GM21717 (cell line): ENCODE results near the gene WDR43.

ENCODE experiments used
- ATAC-seq: cut with Tn5 transposase; IDR thresholded peaks from one replicate; pipeline ENCODE4 v1.9.1; 2021; ENCODE audit warnings: mild to moderate bottlenecking, moderate library complexity; ENCODE audit not compliant: unreplicated experiment

WDR43 gene

DNA sequence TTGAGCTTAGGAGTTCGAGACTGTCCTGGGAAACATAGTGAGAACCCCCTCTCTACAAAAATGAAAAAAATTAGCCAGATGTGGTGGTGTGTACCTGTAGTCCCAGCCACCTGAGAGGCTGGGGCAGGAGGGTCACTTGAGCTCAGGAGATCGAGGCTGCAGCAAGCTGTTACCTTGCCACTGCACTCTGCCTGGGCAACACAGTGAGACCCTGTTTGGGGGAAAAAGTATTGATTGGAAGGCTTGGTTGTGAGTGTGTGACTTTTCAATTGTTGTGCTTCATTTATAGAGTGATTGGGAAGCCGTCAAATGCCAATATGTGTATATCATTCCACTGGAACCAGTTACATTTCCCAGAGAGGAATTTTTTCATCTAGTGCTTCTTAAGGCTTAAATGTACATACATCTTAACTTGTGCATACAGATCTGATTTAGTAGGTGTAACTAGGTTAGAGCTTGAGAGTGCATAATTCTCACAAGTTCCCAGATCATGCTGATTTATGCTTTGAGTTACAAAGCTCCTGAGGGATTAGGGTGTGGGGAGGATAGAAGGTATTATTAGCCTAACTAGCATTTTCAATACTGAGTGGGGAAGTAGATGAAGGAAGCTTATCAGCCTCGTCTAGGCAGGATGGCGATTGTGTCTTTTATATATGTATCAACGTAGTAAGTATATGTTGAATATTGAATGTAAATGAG, 15.3 kb downstream of the WDR43 start:
- no peak for ATAC-seq

DNA sequence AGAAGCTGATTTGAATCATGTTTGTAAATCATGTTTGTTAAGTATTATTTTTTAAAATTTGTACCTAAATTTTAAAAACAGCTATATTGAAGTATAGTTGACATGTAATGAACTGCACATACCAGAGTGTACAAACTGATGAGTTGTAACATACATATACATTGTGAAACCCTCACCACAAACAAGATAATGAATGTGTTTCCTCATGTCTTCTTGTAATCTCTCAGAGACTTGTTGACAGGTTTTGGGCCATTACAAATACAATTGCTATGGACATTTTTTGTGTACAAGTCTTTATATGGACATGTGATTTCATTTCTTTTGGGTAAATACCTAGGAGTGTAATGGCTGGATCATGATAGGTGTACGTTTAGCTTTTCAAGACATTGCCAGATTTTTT, 21.5 kb downstream of the WDR43 start:
- no peak for ATAC-seq

DNA sequence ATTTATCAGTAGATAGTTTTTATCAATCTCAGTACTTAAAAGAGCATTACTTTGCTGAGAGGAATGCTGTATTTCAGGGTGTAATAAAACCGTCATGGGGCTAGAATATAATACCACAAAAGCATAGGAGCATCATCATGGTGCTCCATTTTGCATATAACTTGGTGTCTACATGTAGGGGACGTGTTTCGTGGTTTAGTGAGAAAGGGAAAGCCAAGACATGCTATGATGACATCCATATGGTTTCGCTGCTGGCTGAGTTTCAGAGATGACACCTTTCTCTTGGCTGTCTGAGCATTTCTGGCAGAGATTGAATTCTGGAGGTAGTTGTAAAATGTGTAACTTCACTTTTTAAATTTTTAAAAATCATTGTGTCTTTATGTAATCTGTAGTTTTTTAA, 32.4 kb downstream of the WDR43 start:
- no peak for ATAC-seq

DNA sequence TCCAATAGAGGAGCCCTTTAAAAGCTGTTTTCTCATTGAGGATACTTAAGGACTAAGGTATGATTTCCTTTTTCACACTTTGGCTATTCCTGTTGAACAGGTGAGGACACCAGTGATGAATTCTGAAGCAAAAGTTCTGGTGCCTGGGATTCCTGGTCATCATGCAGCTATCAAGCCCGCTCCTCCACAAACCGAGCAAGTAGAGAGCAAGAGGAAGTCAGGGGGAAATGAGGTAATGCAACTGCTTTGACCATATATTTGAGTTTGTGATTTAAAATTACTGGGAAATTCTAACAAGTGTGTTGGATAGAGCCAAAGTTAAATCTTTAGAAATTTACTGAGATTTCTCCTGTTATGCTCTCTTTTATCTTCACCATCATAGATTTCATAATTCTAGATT, 33.0 kb downstream of the WDR43 start:
- ATAC-seq = no peak

DNA sequence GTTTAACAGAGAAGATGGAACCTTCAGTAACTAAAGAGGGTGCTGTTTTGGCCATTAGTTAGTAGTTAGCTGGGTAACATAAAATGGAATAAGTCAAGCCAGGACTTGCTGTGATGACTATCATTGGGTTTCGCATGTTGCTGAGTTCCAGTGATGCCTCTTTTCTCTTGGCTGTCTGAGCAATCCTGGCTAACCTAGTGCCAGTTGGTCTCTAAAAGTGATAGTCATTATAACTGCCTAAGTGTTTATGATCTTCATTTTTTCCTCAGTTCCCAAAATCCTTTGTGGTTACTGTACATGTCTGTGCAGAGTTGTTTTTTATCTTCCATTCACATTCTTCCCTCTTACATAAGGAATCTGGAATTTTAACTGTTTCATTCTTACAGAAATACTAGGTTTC, 33.4 kb downstream of the WDR43 start:
- ATAC-seq = no peak

DNA sequence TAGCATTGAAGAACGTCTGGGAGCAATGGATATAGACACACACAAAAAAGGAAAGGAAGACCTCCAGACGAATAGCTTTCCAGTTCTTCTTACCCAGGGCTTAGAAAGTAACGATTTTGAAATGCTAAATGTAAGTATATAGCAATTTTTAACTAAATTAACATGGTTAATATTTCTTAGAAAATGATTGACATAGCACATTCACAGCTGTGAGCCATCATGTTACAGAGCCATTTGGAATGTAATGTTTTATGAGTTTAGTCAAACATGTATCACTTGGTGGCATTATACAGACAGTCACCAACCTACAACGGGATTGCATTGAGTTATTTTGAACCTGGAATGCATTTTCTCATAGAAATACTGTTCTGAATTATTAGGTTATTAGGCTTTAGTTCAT, 35.1 kb downstream of the WDR43 start:
- ATAC-seq = no peak

DNA sequence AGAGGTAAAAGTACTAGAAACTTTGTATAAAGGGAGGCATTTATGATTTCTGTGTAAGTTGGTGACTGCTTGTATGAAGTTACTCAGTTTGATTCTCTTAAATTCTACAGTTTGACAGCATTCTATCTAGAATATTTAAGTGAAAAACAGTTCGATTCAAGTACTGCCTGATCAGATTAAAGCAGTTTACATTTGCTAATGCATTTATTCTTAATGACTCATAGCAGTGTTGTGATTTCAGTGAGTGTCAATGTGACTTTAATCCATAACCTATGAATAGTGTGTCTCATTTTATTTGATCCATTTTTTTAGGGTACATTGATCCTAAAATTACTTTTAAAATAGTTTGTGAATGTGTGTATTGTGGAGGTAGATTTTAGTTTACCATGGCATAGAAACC, 35.7 kb downstream of the WDR43 start:
- ATAC-seq = no peak

DNA sequence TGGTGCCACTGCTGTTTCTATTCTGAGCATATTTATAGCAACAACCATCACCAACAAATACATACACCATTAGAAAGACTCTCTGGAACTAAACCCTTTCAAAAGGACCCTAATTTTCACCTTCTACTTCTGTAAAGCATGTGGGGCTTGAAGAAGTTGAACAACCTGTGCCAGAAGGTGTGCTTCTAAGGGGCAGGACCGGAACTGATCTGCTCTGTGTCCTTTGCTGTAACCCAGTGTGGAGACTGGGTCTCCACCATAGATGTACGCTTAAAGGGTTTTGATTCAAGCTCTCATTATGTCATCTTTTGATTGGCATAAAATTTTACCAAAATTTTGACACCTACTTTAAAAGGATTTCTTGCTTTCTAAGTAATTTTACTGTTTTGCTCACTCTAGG, 40.3 kb downstream of the WDR43 start:
- no peak for ATAC-seq

DNA sequence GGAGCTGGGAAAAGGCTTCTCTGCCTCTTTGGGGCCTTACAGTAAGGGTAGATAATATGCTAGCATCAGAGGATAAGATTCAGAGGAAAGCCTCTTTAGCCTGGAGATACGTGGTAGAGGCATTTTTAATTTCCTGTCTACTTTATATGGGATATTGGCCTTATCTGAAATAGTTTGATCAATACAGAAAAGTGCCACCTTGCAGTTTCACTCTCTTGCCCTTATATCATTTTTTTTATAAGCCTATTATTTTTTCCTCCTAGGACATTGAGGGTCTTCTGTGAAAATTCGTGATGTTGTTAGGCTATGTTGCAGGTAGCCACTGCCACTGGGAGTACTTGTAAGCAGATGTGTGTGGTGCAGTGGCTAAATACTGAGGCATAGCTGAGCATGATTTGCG, 46.5 kb downstream of the WDR43 start:
- no peak for ATAC-seq

DNA sequence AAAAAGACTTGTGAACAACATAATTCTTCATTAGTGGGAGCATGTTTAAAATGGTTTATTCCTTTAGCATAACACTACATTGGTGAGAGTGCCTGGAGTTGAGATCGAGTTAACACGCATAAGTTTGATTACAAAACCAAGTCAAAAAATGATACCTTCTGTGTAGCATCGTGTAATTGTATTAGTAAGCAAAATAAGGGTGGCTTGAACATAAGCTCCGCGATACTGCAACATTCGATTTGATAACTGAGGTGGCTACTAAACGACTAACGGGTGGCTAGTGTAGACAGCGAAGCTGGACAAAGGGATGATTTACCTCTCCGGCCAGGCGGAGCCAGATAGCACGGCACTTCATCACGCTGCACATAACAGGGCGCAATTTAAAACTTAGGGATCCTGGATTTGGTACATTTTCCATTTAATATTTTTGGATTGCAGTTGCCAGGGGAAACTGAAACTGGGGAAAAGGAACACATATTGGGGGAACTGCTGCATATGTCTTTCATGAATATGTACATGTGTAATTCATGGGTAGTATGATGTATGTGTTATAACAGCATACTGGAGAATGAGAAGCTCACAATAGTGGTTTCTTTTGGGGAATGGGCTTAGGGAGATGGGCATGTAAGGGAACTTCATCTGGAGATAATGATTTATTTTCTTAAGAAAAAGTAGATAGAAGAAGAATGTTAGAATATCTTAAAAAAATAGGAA, 50.2 kb downstream of the WDR43 start:
- no peak for ATAC-seq

DNA sequence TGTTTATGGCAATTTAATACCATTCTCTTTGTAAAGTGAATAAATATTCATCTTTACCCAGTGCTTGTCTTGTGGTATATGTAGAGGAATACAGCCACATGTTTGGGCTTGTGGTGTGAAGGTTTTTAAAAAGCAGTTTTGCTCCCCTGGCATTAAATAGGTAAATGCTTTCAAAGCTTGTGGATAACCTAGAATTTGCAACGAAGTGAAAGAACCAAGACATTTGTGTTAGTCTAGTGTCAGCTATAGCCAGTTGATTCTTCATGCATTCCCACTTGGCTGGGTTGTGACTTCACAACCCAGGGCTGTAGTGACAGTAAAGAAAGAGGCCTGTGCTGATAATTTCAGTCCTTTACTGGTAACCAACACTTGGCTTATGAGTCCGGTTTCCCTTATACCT, 53.7 kb downstream of the WDR43 start:
- ATAC-seq = no peak

DNA sequence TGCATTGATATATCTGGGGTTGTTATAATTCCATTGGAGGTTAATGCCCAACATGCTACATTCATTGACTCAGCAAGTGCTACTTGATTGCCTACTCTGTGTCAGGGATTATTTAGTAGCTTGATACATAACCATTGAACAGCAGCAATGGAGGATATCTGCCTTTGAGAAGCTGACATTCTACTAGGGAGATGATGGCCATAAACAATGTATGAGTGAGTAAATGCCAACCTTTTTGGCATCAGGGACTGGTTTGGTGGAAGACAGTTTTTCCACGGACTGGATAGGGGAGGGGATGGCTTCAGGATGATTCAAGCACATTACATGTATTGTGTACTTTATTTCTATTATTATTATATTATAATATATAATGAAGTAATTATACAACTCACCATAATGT, 54.7 kb downstream of the WDR43 start:
- no peak for ATAC-seq

DNA sequence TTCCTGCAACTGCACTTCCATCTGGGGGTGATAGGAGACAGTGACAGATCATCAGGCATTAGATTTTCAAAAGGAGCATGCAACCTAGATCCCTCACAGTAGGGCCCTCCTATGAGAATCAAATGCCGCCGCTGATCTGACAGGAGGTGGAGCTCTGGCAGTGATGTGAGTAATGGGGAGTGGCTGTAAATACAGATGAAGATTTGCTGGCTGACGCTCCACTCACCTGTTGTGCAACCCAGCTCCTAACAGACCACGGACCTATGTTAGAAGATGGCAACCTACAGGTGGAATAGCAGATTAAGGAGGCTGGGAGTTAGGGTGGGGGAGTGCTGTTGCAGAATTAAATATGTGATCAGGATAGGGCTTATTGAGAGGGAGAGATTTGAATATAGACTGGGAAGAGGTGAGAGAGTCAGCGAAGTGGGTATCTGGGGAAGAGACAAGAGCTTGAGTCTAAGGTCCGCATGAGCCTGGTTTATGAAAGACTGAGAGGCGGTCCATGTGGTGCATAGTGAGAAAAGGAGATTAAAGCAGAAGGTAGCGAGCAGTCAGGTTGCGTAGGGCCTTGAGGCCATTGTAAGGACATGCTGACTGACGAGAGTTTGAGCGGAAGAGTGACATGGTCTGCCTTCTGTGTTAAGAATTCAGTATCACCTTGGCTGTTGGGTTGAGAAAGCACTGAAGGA, 55.3 kb downstream of the WDR43 start:
- no peak for ATAC-seq

DNA sequence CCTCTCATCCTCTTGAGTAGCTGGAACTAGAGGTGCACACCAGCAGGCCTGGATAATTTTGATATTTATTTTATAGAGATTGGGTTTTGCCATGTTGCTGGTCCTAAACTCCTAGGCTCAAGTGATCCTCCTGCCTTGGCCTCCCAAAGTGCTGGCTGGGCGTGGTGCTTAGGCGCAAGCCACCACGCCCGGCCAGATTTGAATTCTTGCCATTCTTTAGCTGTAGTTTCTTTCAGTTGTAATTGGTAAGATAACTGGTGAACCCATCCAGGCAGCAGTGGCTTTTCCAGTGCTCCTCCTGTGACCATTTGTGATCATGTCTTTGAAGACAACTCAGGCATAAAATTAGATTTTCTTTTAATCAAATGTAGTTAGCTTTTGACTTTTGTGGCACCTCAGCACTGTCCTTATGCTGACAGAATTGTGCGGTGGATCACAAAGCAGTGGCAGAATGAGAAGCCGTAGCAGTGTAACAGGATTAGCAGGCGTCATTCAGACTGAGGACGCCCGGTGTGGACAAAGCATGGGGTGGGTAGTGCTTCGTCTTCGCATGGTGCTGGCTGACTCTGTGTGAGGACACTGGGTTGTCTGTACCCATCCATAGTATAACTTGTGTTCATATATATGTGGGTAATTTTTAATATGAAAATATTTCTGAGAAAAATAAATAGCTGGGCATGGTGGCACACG, 56.6 kb downstream of the WDR43 start:
- no peak for ATAC-seq

DNA sequence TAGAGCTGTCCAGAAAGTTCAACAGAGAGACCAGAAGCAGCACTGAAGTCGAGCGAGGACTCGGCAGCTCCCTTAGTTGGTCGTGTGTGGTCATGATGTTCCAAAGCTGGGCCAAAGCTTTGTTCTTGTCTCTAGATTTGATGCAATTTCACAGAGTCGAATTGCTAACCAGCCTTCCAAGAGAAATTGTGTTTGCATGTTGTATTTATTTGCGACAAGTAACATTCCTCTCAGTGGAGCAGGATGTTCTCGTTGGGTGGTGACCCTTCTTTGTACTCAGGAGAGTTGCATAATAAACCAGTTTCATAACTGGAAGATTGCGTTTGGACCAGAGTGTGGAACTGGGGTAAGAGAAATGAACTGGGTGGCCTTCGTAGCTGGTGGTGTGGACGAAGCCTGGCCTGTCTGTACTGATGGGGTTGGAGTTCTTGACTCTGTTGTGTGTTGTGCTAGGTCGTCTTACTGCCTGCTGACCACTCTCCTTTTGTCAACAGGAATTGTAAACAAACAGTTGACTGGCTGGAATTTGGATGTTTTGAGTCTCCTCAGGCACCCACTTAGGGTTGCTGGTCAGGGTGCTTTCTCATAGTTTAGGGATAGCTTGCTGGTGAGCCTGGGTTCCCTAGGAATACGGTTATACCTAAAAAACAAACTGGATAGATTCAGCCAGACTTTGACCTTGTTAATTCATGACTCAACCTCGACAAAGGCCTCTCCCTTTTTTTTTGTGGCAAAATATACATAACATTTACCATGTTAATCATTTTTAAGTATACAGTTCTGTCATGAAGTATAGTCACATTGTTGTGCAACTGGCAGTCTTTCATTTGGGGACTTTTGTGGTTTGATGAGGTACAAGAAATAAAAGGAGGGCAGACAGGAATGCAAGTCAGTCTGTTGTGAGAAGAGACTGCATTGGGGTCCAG, 57.7 kb downstream of the WDR43 start:
- ATAC-seq = no peak

DNA sequence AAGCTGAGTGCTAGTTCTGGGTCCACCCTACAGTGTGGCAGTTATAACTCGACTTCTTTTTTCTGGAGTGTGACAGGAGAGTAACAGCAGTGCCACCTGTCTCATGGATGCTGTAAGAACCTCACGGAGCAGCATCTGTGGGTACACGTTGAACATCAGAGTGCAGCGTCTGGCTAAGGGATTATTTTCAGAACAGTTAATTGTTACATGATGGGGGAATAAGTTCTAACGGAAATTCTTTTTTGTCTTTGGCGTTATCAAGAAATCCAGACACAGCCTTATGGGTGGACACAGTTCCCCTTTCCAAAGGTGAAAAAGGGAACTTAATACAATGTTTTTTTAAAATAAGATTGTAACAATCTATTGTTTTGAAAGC, 58.4 kb downstream of the WDR43 start:
- ATAC-seq = no peak

DNA sequence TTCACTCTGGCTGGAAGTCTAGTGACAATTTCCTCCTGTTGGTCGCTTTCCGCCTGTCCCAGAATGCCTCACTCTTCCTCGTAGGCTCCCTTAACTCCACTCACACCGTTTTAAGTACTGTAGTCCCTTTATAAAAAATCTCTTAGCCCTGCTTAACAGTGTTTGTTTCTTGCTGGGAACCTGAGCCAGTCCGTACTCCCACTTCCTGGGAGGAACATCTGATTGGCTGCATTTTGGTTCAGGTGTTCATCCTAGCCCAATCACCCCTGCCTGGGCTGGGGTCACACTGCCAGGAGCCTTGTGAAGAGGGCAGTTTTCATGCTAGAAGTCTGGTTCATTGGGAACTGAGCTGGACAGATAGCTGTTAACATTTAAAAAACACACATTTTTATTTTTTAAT, 61.0 kb downstream of the WDR43 start:
- no peak for ATAC-seq

DNA sequence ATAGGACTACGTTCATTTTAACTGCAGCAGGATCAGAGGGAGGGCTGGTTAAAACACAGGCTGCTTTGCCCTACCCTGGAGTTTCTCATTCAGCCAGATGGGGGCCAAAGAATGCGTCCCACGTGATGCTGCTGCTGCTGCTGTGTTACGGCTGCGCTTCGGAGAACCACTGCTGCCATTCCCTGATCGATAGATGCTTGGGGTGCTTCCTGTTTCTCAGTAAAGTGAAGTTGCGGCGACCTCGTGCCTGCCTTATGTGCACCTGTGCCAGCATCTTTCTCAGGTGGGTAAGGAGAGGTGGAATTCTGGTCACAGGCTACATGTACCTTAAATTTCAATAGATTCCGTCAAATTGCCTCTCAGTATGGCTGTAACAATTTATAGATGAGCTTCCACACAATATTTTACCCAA, 62.0 kb downstream of the WDR43 start:
- ATAC-seq = no peak

DNA sequence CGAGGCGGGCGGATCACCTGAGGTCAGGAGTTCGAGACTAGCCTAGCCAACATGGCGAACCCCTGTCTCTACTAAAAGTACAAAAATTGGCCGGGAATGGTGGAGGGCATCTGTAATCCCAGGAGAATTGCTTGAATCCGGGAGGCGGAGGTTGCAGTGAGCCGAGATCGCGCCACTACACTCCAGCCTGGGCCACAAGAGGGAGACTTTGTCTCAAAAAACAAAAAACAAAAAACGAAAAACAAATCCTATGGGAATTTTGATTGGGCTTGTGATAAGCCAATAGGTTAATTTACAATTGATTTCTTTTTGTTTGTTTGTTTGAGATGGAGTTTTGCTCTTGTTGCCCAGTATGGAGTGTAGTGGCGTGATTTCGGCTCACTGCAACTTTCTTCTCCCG, 62.4 kb downstream of the WDR43 start:
- ATAC-seq = no peak

DNA sequence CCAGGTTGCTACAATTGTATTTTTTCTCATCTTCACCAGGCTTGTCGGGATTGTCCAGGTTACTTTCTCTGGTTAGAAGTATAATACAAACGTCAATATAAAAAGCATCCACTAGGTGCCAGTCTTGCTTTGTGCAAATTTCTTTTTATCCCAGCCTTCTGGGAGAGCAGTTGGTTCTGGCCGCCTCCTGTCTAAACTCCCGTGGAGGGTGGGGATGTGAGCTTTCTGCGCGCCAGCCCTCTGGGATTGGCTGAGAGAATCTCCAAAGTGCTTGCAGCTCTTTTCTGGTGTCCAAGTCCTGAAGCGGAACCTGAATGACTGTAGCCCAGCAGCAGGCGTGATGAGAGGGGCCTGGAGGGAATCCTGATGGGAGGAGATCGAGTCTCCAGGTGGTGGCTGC, 64.2 kb downstream of the WDR43 start:
- ATAC-seq = no peak

DNA sequence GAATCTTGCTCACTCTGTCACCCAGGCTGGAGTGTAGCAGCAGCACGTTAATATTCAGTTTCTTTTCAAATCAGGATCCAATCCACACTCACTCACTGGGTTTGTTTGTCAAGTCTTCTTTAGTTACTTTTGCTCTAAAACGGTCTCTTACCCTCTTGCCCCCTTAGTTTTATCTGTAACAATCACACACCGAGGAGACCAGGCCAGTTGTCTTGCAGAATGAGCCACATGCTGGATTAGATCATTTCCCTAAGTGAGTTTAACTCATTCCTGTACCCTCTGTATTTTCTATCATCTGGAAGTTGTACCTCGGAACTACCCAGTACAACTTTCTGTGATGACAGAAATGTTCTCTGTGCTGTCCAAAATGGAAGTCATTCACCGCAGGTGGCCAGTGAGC, 65.9 kb downstream of the WDR43 start:
- ATAC-seq = no peak
